WTC11 (cell line): ENCODE results near the gene NUP37. TPM values are rescaled to one million over a fixed set of nuclear protein-coding genes. Genes with fewer than 3 reads are reported as not detected.

Source experiments
- ATAC-seq: fragments of 200-7000 bp; cut with Tn5 transposase; 2 replicates; pipeline ENCODE4 v1.10.0; 2021; ENCODE audit warnings: mild to moderate bottlenecking, moderate library complexity
- CTCF ChIA-PET: fragments of 300-600 bp; sonication (Branson Sonifier 250); formaldehyde crosslinking; loops from one replicate; lab custom pipeline; 2021; ENCODE audit warnings: antibody characterized with exemption; lab: Charles Lee
- POLR2A ChIA-PET: fragments of 350-600 bp; sonication (Branson Sonifier 250); formaldehyde crosslinking; loops from one replicate; lab custom pipeline; 2021; ENCODE audit warnings: antibody characterized with exemption; lab: Charles Lee
- DNase-seq: peaks from one replicate; pipeline ENCODE4 v3.0.0; 2021; ENCODE audit warnings: low spot score
- H3K27ac Mint-ChIP-seq: 2 replicates; pipeline ENCODE4 v1.8.0; 2021; ENCODE audit warnings: mixed read lengths
- H3K27me3 Mint-ChIP-seq: 2 replicates; pipeline ENCODE4 v1.8.0; 2021; ENCODE audit warnings: low read depth, mild to moderate bottlenecking, moderate library complexity, mixed read lengths
- H3K36me3 Mint-ChIP-seq: 2 replicates; pipeline ENCODE4 v1.8.0; 2021; ENCODE audit warnings: mixed read lengths
- H3K4me1 Mint-ChIP-seq: 2 replicates; pipeline ENCODE4 v1.8.0; 2022; ENCODE audit warnings: mixed read lengths
- H3K4me3 Mint-ChIP-seq: 2 replicates; pipeline ENCODE4 v1.8.0; 2021; ENCODE audit warnings: mild to moderate bottlenecking, moderate library complexity, mixed read lengths
- H3K9me3 Mint-ChIP-seq: 2 replicates; pipeline ENCODE4 v1.8.0; 2021; ENCODE audit warnings: mixed read lengths
- CREB1 ChIP-seq: sonication (generic); formaldehyde crosslinking; IDR thresholded peaks from 2 replicates; pipeline ENCODE4 v1.8.0; 2023; ENCODE audit warnings: mild to moderate bottlenecking, missing genetic modification reagents
- ELF4 ChIP-seq: sonication (generic); formaldehyde crosslinking; IDR thresholded peaks from 2 replicates; pipeline ENCODE4 v1.8.1; 2022; ENCODE audit warnings: low read depth, mild to moderate bottlenecking, moderate library complexity, missing genetic modification reagents
- EMX1 ChIP-seq: fragments of 250-450 bp; sonication (Bioruptor Pico); IDR thresholded peaks from 2 replicates; pipeline ENCODE4 v1.8.0; 2021; ENCODE audit warnings: mild to moderate bottlenecking
- ESRRA ChIP-seq: sonication (generic); formaldehyde crosslinking; IDR thresholded peaks from 2 replicates; pipeline ENCODE4 v1.8.1; 2022; ENCODE audit warnings: mild to moderate bottlenecking, missing genetic modification reagents, borderline replicate concordance
- ETV6 ChIP-seq: sonication (generic); formaldehyde crosslinking; IDR thresholded peaks from 2 replicates; pipeline ENCODE4 v1.8.1; 2022; ENCODE audit warnings: mild to moderate bottlenecking, missing genetic modification reagents
- IRF2 ChIP-seq: sonication (generic); formaldehyde crosslinking; IDR thresholded peaks from 2 replicates; pipeline ENCODE4 v1.8.0; 2022; ENCODE audit warnings: low read depth, missing genetic modification reagents, borderline replicate concordance
- MYBL2 ChIP-seq: sonication (generic); formaldehyde crosslinking; IDR thresholded peaks from 2 replicates; pipeline ENCODE4 v1.8.1; 2023; ENCODE audit warnings: mild to moderate bottlenecking, moderate library complexity, missing genetic modification reagents
- OVOL2 ChIP-seq: fragments of 250-450 bp; sonication (Bioruptor Pico); IDR thresholded peaks from 2 replicates; pipeline ENCODE4 v1.9.0; 2021; ENCODE audit warnings: mild to moderate bottlenecking, borderline replicate concordance
- TP53 ChIP-seq: sonication (generic); formaldehyde crosslinking; IDR thresholded peaks from 2 replicates; pipeline ENCODE4 v1.8.1; 2023; ENCODE audit warnings: mild to moderate bottlenecking, missing genetic modification reagents
- ZNF121 ChIP-seq: sonication (generic); formaldehyde crosslinking; IDR thresholded peaks from 2 replicates; pipeline ENCODE4 v1.8.0; 2023; ENCODE audit warnings: missing genetic modification reagents
- ZNF671 ChIP-seq: fragments of 250-450 bp; sonication (Bioruptor Pico); IDR thresholded peaks from 2 replicates; pipeline ENCODE4 v1.8.0; 2021; ENCODE audit warnings: mild to moderate bottlenecking
- total RNA-seq: library from RNA; stranded (reverse); gene quantifications from 3 replicates; pipeline ENCODE4 v1.2.3, GENCODE V29; 2021
- TF ChIP-seq, protein P1 (sequence below): sonication (generic); formaldehyde crosslinking; IDR thresholded peaks from 2 replicates; pipeline ENCODE4 v1.8.0; 2022; ENCODE audit warnings: mild to moderate bottlenecking, missing genetic modification reagents
- TF ChIP-seq, protein P2 (sequence below): sonication (generic); formaldehyde crosslinking; IDR thresholded peaks from 2 replicates; pipeline ENCODE4 v1.8.1; 2022; ENCODE audit warnings: low read depth, missing genetic modification reagents, borderline replicate concordance
- TF ChIP-seq, protein P3 (sequence below): fragments of 250-450 bp; sonication (Bioruptor Pico); IDR thresholded peaks from 2 replicates; pipeline ENCODE4 v1.9.0; 2021; ENCODE audit warnings: mild to moderate bottlenecking, borderline replicate concordance
- TF ChIP-seq, protein P4 (sequence below): sonication (generic); formaldehyde crosslinking; conservative IDR thresholded peaks from 2 replicates; pipeline ENCODE4 v1.8.1; 2023; ENCODE audit warnings: mild to moderate bottlenecking, low read depth, missing genetic modification reagents, moderate library complexity
- TF ChIP-seq, protein P5 (sequence below): sonication (generic); formaldehyde crosslinking; IDR thresholded peaks from 2 replicates; pipeline ENCODE4 v1.8.1; 2023; ENCODE audit warnings: mild to moderate bottlenecking, missing genetic modification reagents
- TF ChIP-seq, protein P6 (sequence below): sonication (generic); formaldehyde crosslinking; IDR thresholded peaks from 2 replicates; pipeline ENCODE4 v1.8.1; 2023; ENCODE audit warnings: mild to moderate bottlenecking, missing genetic modification reagents, moderate library complexity

Gene NUP37
- total RNA-seq, 1 experiment from 2014 or later = 58.4 TPM

DNA sequence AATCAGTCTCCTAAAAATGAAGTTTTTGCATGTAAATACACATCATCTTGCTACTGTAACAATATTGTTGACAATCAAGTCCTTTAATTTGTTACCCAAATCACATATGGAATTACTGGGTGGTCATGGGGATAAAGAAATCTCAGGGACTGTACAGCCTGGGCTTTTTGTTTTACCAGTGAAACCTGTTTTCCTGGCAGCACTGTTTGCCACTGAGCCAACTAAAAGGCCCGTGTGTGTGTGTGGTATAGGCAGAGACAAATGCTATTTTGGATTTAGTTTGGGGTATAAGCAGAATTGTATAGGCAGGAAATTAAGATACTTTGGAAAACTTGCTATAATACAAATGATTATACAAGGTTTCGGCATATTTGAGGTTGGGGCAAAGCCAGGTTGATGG, 5.7 kb downstream of the NUP37 start:
- Mint-ChIP-seq H3K9me3 (no peaks in the 10 kb centered on the region), H3K4me3 (no peak overlapping the region), H3K4me1 (peaks cover 22% of the 10 kb centered on the region), H3K27ac (no peak overlapping the region), H3K27me3 (no peaks in the 10 kb centered on the region), H3K36me3 (peaks cover 55% of the 10 kb centered on the region)
- no peak for DNase-seq
- ChIA-PET CTCF (no interaction called here), POLR2A (no interaction called here)
- ATAC-seq = no peak
- TF ChIP-seq TP53 (CRISPR knock-in tag) (no peak), ETV6 (CRISPR knock-in tag) (no peak), EMX1 (CRISPR knock-in tag) (no peak), ESRRA (CRISPR knock-in tag) (no peak), ZNF121 (CRISPR knock-in tag) (no peak), ZNF671 (no peak), ELF4 (CRISPR knock-in tag) (no peak), CREB1 (CRISPR knock-in tag) (no peak), MYBL2 (CRISPR knock-in tag) (no peak), OVOL2 (CRISPR knock-in tag) (no peak), IRF2 (CRISPR knock-in tag) (no peak)
- TF ChIP-seq, protein P1, sequence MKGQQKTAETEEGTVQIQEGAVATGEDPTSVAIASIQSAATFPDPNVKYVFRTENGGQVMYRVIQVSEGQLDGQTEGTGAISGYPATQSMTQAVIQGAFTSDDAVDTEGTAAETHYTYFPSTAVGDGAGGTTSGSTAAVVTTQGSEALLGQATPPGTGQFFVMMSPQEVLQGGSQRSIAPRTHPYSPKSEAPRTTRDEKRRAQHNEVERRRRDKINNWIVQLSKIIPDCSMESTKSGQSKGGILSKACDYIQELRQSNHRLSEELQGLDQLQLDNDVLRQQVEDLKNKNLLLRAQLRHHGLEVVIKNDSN (CRISPR knock-in tag) = no peak
- TF ChIP-seq, protein P2, sequence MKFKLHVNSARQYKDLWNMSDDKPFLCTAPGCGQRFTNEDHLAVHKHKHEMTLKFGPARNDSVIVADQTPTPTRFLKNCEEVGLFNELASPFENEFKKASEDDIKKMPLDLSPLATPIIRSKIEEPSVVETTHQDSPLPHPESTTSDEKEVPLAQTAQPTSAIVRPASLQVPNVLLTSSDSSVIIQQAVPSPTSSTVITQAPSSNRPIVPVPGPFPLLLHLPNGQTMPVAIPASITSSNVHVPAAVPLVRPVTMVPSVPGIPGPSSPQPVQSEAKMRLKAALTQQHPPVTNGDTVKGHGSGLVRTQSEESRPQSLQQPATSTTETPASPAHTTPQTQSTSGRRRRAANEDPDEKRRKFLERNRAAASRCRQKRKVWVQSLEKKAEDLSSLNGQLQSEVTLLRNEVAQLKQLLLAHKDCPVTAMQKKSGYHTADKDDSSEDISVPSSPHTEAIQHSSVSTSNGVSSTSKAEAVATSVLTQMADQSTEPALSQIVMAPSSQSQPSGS (CRISPR knock-in tag) = no peak
- TF ChIP-seq, protein P3, sequence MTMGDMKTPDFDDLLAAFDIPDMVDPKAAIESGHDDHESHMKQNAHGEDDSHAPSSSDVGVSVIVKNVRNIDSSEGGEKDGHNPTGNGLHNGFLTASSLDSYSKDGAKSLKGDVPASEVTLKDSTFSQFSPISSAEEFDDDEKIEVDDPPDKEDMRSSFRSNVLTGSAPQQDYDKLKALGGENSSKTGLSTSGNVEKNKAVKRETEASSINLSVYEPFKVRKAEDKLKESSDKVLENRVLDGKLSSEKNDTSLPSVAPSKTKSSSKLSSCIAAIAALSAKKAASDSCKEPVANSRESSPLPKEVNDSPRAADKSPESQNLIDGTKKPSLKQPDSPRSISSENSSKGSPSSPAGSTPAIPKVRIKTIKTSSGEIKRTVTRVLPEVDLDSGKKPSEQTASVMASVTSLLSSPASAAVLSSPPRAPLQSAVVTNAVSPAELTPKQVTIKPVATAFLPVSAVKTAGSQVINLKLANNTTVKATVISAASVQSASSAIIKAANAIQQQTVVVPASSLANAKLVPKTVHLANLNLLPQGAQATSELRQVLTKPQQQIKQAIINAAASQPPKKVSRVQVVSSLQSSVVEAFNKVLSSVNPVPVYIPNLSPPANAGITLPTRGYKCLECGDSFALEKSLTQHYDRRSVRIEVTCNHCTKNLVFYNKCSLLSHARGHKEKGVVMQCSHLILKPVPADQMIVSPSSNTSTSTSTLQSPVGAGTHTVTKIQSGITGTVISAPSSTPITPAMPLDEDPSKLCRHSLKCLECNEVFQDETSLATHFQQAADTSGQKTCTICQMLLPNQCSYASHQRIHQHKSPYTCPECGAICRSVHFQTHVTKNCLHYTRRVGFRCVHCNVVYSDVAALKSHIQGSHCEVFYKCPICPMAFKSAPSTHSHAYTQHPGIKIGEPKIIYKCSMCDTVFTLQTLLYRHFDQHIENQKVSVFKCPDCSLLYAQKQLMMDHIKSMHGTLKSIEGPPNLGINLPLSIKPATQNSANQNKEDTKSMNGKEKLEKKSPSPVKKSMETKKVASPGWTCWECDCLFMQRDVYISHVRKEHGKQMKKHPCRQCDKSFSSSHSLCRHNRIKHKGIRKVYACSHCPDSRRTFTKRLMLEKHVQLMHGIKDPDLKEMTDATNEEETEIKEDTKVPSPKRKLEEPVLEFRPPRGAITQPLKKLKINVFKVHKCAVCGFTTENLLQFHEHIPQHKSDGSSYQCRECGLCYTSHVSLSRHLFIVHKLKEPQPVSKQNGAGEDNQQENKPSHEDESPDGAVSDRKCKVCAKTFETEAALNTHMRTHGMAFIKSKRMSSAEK (CRISPR knock-in tag) = no peak
- TF ChIP-seq, protein P4, sequence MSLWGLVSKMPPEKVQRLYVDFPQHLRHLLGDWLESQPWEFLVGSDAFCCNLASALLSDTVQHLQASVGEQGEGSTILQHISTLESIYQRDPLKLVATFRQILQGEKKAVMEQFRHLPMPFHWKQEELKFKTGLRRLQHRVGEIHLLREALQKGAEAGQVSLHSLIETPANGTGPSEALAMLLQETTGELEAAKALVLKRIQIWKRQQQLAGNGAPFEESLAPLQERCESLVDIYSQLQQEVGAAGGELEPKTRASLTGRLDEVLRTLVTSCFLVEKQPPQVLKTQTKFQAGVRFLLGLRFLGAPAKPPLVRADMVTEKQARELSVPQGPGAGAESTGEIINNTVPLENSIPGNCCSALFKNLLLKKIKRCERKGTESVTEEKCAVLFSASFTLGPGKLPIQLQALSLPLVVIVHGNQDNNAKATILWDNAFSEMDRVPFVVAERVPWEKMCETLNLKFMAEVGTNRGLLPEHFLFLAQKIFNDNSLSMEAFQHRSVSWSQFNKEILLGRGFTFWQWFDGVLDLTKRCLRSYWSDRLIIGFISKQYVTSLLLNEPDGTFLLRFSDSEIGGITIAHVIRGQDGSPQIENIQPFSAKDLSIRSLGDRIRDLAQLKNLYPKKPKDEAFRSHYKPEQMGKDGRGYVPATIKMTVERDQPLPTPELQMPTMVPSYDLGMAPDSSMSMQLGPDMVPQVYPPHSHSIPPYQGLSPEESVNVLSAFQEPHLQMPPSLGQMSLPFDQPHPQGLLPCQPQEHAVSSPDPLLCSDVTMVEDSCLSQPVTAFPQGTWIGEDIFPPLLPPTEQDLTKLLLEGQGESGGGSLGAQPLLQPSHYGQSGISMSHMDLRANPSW (CRISPR knock-in tag) = no peak
- TF ChIP-seq, protein P5, sequence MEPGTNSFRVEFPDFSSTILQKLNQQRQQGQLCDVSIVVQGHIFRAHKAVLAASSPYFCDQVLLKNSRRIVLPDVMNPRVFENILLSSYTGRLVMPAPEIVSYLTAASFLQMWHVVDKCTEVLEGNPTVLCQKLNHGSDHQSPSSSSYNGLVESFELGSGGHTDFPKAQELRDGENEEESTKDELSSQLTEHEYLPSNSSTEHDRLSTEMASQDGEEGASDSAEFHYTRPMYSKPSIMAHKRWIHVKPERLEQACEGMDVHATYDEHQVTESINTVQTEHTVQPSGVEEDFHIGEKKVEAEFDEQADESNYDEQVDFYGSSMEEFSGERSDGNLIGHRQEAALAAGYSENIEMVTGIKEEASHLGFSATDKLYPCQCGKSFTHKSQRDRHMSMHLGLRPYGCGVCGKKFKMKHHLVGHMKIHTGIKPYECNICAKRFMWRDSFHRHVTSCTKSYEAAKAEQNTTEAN (CRISPR knock-in tag) = no peak
- TF ChIP-seq, protein P6, sequence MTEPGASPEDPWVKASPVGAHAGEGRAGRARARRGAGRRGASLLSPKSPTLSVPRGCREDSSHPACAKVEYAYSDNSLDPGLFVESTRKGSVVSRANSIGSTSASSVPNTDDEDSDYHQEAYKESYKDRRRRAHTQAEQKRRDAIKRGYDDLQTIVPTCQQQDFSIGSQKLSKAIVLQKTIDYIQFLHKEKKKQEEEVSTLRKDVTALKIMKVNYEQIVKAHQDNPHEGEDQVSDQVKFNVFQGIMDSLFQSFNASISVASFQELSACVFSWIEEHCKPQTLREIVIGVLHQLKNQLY (CRISPR knock-in tag) = no peak
